ENCODE measurements around the gene UXT.
"Not testable (repeated sequence)": the region's sequence is repeated elsewhere in the genome, so short reads cannot be mapped to it uniquely, and the experiment has no call there.

Gene UXT

GRCh38 chrX:47658684-47659420 lies at the start of gene UXT:
Gene UXT, minus strand, starts transcription at chrX:47659180. Its CDS starts 253 bp downstream, at chrX:47658927.
- DNase-seq: peak; percentile 94

- no peak for DNase-seq
Observed at GRCh38 chrX:47707031-47707780, 48.2 kb upstream of the UXT start.

GRCh38 chrX:47706575-47706974 lies 47.6 kb upstream of the UXT start:
- DNase-seq: no peak

GRCh38 chrX:47704736-47705135 lies 45.8 kb upstream of the UXT start:
- DNase-seq: no peak

- no peak for DNase-seq
Observed at GRCh38 chrX:47697181-47697580, 38.2 kb upstream of the UXT start.

GRCh38 chrX:47690175-47690574 lies 31.2 kb upstream of the UXT start:
- DNase-seq: no peak

GRCh38 chrX:47687263-47687662 lies 28.3 kb upstream of the UXT start:
- DNase-seq: no peak

GRCh38 chrX:47683829-47684205 lies 24.8 kb upstream of the UXT start:
- DNase-seq: no peak

- no peak for DNase-seq
Observed at GRCh38 chrX:47683184-47683828, 24.3 kb upstream of the UXT start.

GRCh38 chrX:47675959-47676859 lies 17.2 kb upstream of the UXT start:
- DNase-seq: not testable (repeated sequence)

- no peak for DNase-seq
Observed at GRCh38 chrX:47674776-47675175, 15.8 kb upstream of the UXT start.

- DNase-seq: not testable (repeated sequence)
Observed at GRCh38 chrX:47665797-47666196, 6.8 kb upstream of the UXT start.

GRCh38 chrX:47664737-47665136 lies 5.8 kb upstream of the UXT start:
- DNase-seq: no peak

- peak; percentile 66 to 68 for DNase-seq
Observed at GRCh38 chrX:47662144-47662657, 3.2 kb upstream of the UXT start.

GRCh38 chrX:47661539-47661938 lies 2.6 kb upstream of the UXT start:
- DNase-seq: no peak

GRCh38 chrX:47659421-47659726 lies 394 bp upstream of the UXT start:
- DNase-seq: no peak

GRCh38 chrX:47658301-47658683 lies 688 bp downstream of the UXT start:
- DNase-seq: no peak

GRCh38 chrX:47651043-47651905 lies 7.7 kb downstream of the UXT start:
- DNase-seq: no peak

- DNase-seq: peak; percentile 86 to 89
Observed at GRCh38 chrX:47650164-47651042, 8.6 kb downstream of the UXT start, which contains the start of gene ELK1. Gene ELK1, minus strand, starts transcription at chrX:47650563. Its CDS starts 9,122 bp downstream, at chrX:47641441.

GRCh38 chrX:47649781-47650163 lies 9.2 kb downstream of the UXT start:
- no peak for DNase-seq

- DNase-seq: no peak
Observed at GRCh38 chrX:47649271-47649670, 9.7 kb downstream of the UXT start.

All from activated T-cell treated with anti-CD3 and anti-CD28 coated beads, Interleukin-2, amount 50 U/mL, for 48 hours (primary cell).